ENCODE results near the gene PHKA1.
"Not testable (repeated sequence)": the region's sequence is repeated elsewhere in the genome, so short reads cannot be mapped to it uniquely, and the experiment has no call there.

PHKA1 gene

DNA sequence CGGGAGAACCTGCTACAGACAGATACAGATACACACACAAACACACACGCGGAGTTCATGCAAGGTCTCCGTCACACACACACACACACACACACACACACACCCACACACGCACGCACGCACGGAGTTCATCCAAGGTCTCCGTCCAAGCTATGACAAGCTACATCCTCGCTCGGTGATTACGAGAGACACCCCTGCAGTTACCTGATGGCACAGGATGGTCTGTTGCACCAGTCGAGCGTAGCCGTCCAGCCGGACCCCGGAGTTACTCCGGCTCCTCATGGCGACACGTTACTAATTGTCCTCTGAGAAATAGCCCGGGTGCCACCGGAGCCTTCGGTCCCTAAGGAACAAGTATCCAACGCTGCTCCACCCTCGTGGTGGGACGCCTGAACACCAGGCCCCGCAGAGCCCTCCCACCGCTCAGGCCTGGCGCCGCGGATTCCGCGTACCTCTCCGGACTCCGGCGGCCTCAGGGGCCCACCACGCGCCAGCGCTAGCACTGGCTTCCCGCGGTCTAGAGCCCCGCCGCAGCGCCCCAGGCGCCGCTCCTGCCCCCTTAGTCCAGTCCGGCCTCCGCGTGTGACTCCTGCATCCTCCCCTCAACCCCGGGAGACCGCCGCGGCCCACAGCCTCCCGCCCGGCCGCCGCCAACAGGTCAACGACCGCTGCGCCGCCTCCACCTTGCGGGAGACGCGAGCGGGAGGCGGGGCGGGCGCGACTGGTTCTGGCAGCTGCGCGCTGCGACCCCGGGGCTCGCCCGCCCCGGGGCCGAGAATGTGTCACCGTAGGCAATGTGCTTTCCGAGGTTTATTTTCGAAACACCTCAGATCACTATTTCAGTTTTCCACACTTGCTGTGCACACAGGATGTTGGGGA is at the start of gene PHKA1:
Gene PHKA1 (minus strand): TSS at position 708 of the 879 bp plus-strand sequence. CDS start 426 bp downstream, at position 282.
- DNase-seq (ENCODE audit: low read depth in 2 of 2), result peak in 1 of 2 donors; percentile 6

DNA sequence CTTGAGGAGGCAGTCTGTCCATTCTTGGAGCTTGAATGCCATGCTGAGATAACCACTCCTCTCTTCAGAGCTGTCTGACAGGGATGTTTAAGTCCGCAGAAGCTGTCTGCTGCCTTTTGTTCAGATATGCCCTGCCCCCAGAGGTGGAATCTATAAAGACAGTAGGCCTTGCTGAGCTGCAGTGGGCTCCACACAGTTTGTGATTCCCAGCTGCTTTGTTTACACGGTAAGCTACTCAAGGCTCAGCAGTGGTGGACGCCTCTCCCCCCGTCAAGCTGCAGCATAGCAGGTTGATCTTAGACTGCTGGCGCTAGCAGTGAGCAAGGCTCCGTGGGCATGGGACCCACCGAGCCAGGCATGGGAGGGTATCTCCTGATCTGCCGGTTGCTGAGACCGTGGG is 46.3 kb upstream of the PHKA1 start:
- not testable (repeated sequence) for DNase-seq (ENCODE audit: low read depth in 2 of 2)

- DNase-seq (ENCODE audit: low read depth in 2 of 2), result not testable (repeated sequence)
Observed at GRCh38 chrX:72748545-72748944, 34.4 kb upstream of the PHKA1 start.

GRCh38 chrX:72745546-72745945 is 31.4 kb upstream of the PHKA1 start:
- not testable (repeated sequence) for DNase-seq (ENCODE audit: low read depth in 2 of 2)

GRCh38 chrX:72735561-72735960 is 21.5 kb upstream of the PHKA1 start:
- no peak for DNase-seq (ENCODE audit: low read depth in 2 of 2)

GRCh38 chrX:72733636-72734035 is 19.5 kb upstream of the PHKA1 start:
- DNase-seq (ENCODE audit: low read depth in 2 of 2), result not testable (repeated sequence)

DNA sequence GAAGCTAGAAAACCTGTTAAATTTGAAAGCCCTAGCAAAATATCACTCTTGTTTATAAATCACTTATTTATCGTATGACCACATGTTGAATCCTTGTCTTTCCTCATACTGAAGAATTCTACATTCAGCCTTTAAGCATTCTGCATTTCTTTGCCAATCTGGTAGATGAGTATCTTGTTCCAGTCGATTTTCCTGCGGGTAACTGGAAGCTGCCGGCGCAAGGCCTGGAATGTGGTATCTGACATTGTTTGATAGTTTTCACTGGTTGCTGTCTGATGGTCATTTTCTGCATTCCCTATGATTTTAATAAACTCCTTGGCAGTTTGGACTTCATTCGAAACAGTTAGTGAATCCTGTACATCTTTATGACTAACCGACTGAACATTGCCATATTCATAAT is 13.7 kb upstream of the PHKA1 start:
- DNase-seq (ENCODE audit: low read depth in 2 of 2), result no peak

- no peak for DNase-seq (ENCODE audit: low read depth in 2 of 2)
Observed at GRCh38 chrX:72716766-72717165, 2.7 kb upstream of the PHKA1 start.

GRCh38 chrX:72715546-72715945 is 1.4 kb upstream of the PHKA1 start:
- no peak for DNase-seq (ENCODE audit: low read depth in 2 of 2)

- no peak for DNase-seq (ENCODE audit: low read depth in 2 of 2)
Observed at GRCh38 chrX:72714478-72714916, 391 bp upstream of the PHKA1 start.

GRCh38 chrX:72713130-72713529 is 976 bp downstream of the PHKA1 start:
- DNase-seq (ENCODE audit: low read depth in 2 of 2), result no peak

GRCh38 chrX:72712094-72712755 is 1.9 kb downstream of the PHKA1 start:
- DNase-seq (ENCODE audit: low read depth in 2 of 2), result no peak

DNA sequence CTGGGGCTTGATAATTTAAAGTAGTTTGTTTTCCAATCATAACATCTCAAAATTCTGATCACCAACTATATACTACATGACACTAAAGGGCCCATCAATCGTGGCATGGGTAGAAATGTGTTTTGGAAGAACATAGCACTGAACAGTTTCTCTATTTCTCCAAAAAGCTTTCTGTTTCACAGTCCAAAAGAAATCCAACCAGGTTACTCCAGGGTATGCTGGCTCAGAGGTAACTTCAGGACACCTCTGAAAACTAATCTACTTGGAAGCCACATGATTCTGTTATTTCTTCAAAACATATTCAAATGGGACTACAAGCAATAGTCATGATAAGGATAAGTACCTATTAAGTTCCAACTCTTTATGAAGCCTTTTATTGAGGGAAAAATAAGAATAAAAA is 8.3 kb downstream of the PHKA1 start:
- no peak for DNase-seq (ENCODE audit: low read depth in 2 of 2)

GRCh38 chrX:72705111-72705510 is 9.0 kb downstream of the PHKA1 start:
- DNase-seq (ENCODE audit: low read depth in 2 of 2), result no peak

DNA sequence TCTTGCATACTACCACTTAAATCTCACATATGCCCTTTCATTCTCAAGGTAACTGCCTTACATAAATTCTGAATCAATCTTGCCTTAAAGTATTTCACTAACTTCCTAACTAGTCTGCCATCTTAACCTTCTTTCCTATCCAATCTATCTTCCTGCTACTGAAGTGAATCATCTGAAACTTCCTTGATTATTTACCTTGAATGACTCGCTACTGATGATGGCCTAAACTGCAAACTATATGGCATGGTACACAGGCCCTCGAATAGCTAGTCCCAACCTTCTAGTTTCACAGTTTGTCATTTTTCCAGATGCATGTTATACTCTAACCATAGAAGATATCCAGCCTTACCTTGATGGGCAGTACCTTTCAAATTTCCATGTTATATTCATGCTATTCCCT is 19.9 kb downstream of the PHKA1 start:
- no peak for DNase-seq (ENCODE audit: low read depth in 2 of 2)

GRCh38 chrX:72693477-72693876 is 20.6 kb downstream of the PHKA1 start:
- no peak for DNase-seq (ENCODE audit: low read depth in 2 of 2)

DNA sequence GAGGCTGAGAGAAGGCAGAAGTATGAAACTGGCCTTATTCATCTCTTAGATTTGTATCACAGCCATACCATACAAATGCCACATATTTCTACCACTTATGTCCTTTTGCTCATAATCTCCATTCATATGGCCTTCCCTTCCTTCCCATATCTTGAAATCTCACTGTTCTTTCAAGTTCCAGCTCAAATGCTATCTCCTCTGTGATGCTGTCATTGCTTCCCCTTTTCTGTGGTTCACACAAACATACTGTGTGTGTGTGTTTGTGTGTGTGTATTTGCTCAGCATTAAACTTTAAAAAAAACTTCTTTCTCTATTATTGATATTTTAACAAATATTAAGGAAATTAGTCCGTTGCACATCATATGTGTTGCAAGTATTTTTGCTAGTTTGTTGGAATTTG is 26.7 kb downstream of the PHKA1 start:
- DNase-seq (ENCODE audit: low read depth in 2 of 2), result no peak

GRCh38 chrX:72685810-72686456 is 28.2 kb downstream of the PHKA1 start:
- DNase-seq (ENCODE audit: low read depth in 2 of 2), result no peak

- no peak for DNase-seq (ENCODE audit: low read depth in 2 of 2)
Observed at GRCh38 chrX:72685018-72685417, 29.1 kb downstream of the PHKA1 start.

DNA sequence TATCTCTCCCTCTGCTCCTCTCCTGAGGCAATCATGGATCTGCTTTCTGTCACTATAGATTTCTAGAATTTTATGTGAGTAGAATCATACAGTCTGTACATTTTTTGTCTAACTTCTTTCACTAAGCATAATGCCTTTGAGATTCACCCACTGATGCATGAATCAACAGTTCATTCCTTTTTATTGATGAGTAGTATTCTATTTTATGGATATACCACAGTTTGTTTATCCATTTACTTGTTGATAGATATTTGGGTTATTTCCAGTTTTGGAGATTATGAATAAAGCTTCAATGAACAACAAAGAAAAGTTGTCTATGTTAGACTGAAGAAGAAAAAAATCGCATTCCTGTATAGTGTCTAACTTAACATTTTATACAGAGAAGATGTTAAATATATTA is 30.5 kb downstream of the PHKA1 start:
- no peak for DNase-seq (ENCODE audit: low read depth in 2 of 2)

GRCh38 chrX:72676465-72676864 is 37.6 kb downstream of the PHKA1 start:
- DNase-seq (ENCODE audit: low read depth in 2 of 2), result no peak

- not testable (repeated sequence) for DNase-seq (ENCODE audit: low read depth in 2 of 2)
Observed at GRCh38 chrX:72673951-72674350, 40.2 kb downstream of the PHKA1 start.
